Upper lobe of left lung (tissue), 6 donors: ENCODE results near the gene CEP164. TPM values are rescaled to one million over a fixed set of nuclear protein-coding genes. Genes with fewer than 3 reads are reported as not detected.

ENCODE experiments used
- ATAC-seq, 2 donors: fragments of 200-7000 bp; cut with Tn5 transposase; one replicate each; pipeline ENCODE4 v1.9.1; 2022; ENCODE audit warnings: mild to moderate bottlenecking in 2 of 2, moderate library complexity in 2 of 2; ENCODE audit not compliant: low FRiP score in 2 of 2
- DNase-seq, 2 donors: peaks; one replicate each; pipeline ENCODE4 v3.0.0-alpha.2; 2019 to 2020
- H3K27ac ChIP-seq, 4 donors: fragments of 200-600 bp; sonication (generic); one replicate each; pipeline ENCODE4 v1.5.1; 2016 to 2019
- H3K27me3 ChIP-seq, 4 donors: fragments of 200-600 bp; sonication (generic); one replicate each; pipeline ENCODE4 v1.5.1; 2017 to 2019
- H3K36me3 ChIP-seq, 4 donors: fragments of 200-600 bp; sonication (generic); one replicate each; pipeline ENCODE4 v1.5.1; 2016 to 2019
- H3K4me1 ChIP-seq, 4 donors: fragments of 200-600 bp; sonication (generic); one replicate each; pipeline ENCODE4 v1.5.1; 2018 to 2019
- H3K4me3 ChIP-seq, 4 donors: fragments of 200-600 bp; sonication (generic); one replicate each; pipeline ENCODE4 v1.5.1; 2017 to 2019; ENCODE audit warnings: mild to moderate bottlenecking in 2 of 4, moderate library complexity in 1 of 4
- H3K9me3 ChIP-seq, 4 donors: fragments of 200-600 bp; sonication (generic); one replicate each; pipeline ENCODE4 v1.5.1; 2018 to 2019
- CTCF ChIP-seq, 6 experiments: fragments of 450-650 bp in 4 of 6; fragments of 200-600 bp in 2 of 6; sonication (generic) in 2 of 6; IDR thresholded peaks; one replicate each; pipeline ENCODE4 v1.5.1; 2016 to 2019; ENCODE audit warnings: antibody characterized with exemption in 6 of 6
- EP300 ChIP-seq, 4 donors: sonication (generic); formaldehyde crosslinking; IDR thresholded peaks; one replicate each; pipeline ENCODE4 v1.5.1; 2017; ENCODE audit warnings: antibody characterized with exemption in 4 of 4, control low read depth in 2 of 4
- POLR2A ChIP-seq, 4 donors: fragments of 450-650 bp; IDR thresholded peaks; one replicate each; pipeline ENCODE4 v1.5.1; 2016 to 2017; ENCODE audit warnings: antibody characterized with exemption in 4 of 4, mild to moderate bottlenecking in 2 of 4
- POLR2AphosphoS5 ChIP-seq, 2 donors: sonication (generic); formaldehyde crosslinking; IDR thresholded peaks; one replicate each; pipeline ENCODE4 v1.5.1; 2017; ENCODE audit warnings: antibody characterized with exemption in 2 of 2
- WGBS, 2 donors: methylation state at CpG; one replicate each; pipeline ENCODE4 v1.1.5; 2017 to 2018; 5-methylcytosine and 5-hydroxymethylcytosine counted together
- total RNA-seq, 6 donors: library from RNA; depleted of rRNA in 4 of 6; stranded (reverse); fragments of >200 nt in 4 of 6; gene quantifications; one replicate each; pipeline versions ENCODE4 v1.1.0 to v1.2.1, GENCODE V29; 2016 to 2021
- donor health status: DM: no; HTN: no; CAD: no; lungs with moderate emphysema.
- donor health status: DM: no; HTN: yes; CAD: no; lungs with severe emphysema.

The CEP164 gene
- total RNA-seq, 6 donors from 2014 or later: 16.1 to 73.3 (median 27.9) TPM

DNA sequence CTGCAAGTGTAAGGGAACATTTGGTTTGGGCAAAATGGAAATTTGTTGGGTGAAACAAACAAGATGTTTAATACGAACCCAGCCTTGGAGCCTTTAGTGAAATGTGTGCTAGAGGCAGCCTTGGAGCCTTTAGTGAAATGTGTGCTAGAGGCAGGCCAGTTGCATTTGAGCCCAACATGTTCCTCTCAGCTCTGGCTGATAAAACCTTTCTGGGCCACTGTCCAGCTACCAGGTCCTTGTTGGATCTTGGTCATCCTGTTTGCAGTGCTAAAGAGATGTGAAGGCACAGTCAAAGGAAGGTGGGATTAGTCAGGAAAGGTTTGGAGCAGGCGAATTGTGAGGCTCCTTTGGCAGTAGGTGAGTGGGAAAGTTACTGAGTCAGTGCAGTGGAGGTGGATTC is 48.9 kb downstream of the CEP164 start:
- 98 to 100% methylated on average over 2 of the region's 2 CpGs for WGBS, 2 donors
- H3K27me3 ChIP-seq: no peaks in the 10 kb centered on the region
- TF ChIP-seq EP300 (IDR thresholded peaks at IDR 0.05) (no peak), POLR2A (IDR thresholded peaks at IDR 0.05) (no peak), CTCF (IDR thresholded peaks at IDR 0.05) (no peak), POLR2AphosphoS5 (IDR thresholded peaks at IDR 0.05) (no peak)
- H3K4me1 ChIP-seq: peaks cover 0 to 4% (median 0%) of the 10 kb centered on the region in 4 donors
- H3K4me3 ChIP-seq: no peak overlapping the region
- no peak overlapping the region for H3K27ac ChIP-seq
- peaks cover 7 to 80% (median 51%) of the 10 kb centered on the region in 4 donors for H3K36me3 ChIP-seq
- no peak for DNase-seq
- H3K9me3 ChIP-seq: no peaks in the 10 kb centered on the region
- ATAC-seq: no peak

GRCh38 chr11:117378976-117379865 is 51.6 kb downstream of the CEP164 start:
- Histone ChIP-seq H3K4me3 (no peak overlapping the region), H3K27me3 (no peaks in the 10 kb centered on the region), H3K4me1 (peaks cover 0 to 4% (median 0%) of the 10 kb centered on the region in 4 donors), H3K36me3 (peaks cover 7 to 82% (median 50%) of the 10 kb centered on the region in 4 donors), H3K27ac (peak overlapping the region in 1 of 4 donors; percentile 4), H3K9me3 (no peaks in the 10 kb centered on the region)
- TF ChIP-seq POLR2AphosphoS5 (IDR thresholded peaks at IDR 0.05): no peak
- no peak for DNase-seq
- ATAC-seq: no peak
- WGBS, 2 donors: 71 to 80% methylated on average over 12 of the region's 12 CpGs

DNA sequence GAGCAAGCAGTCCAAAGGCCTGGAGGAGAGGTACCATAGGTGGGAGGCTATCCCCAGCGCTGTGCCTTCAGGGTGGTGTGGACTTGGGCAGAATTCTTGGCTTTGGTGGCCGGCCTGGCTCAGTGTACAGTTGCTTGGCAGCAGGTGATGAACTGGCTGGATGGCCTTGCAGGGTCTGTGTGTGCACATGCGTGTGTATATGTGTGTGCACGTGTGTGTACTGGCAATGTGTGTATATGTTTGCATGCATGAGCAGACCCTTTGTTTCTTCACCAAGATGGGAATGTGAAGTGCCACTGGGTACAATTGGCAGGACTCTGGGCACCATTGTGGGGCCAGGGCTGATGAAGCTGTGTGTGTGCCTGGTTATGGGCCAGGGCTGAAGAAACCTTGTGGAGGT is 53.0 kb downstream of the CEP164 start:
- TF ChIP-seq POLR2AphosphoS5 (IDR thresholded peaks at IDR 0.05): no peak
- no peak for TF ChIP-seq EP300 (IDR thresholded peaks at IDR 0.05)
- TF ChIP-seq CTCF (IDR thresholded peaks at IDR 0.05): no peak
- no peak for TF ChIP-seq POLR2A (IDR thresholded peaks at IDR 0.05)
- H3K36me3 ChIP-seq: peaks cover 7 to 81% (median 46%) of the 10 kb centered on the region in 4 donors

GRCh38 chr11:117381481-117382387 is 54.1 kb downstream of the CEP164 start:
- 93 to 94% methylated on average over 2 to 8 of the region's 9 CpGs for WGBS, 2 donors
- no peak for ATAC-seq
- DNase-seq: no peak
- no peak overlapping the region for H3K27ac ChIP-seq
- TF ChIP-seq POLR2AphosphoS5 (IDR thresholded peaks at IDR 0.05) (no peak), POLR2A (IDR thresholded peaks at IDR 0.05) (no peak), CTCF (IDR thresholded peaks at IDR 0.05) (no peak), EP300 (IDR thresholded peaks at IDR 0.05) (no peak)
- H3K4me1 ChIP-seq: peaks cover 0 to 4% (median 0%) of the 10 kb centered on the region in 4 donors
- no peaks in the 10 kb centered on the region for H3K9me3 ChIP-seq
- peaks cover 4 to 81% (median 45%) of the 10 kb centered on the region in 4 donors for H3K36me3 ChIP-seq
- no peak overlapping the region for H3K4me3 ChIP-seq
- no peaks in the 10 kb centered on the region for H3K27me3 ChIP-seq

More for the DNA sequence above, 53.0 kb downstream of the CEP164 start:
- no peaks in the 10 kb centered on the region for H3K27me3 ChIP-seq
- no peaks in the 10 kb centered on the region for H3K9me3 ChIP-seq
- WGBS, 2 donors: 92 to 100% methylated on average over 3 to 4 of the region's 4 CpGs
- no peak overlapping the region for H3K4me3 ChIP-seq
- H3K27ac ChIP-seq: no peak overlapping the region
- peaks cover 0 to 4% (median 0%) of the 10 kb centered on the region in 4 donors for H3K4me1 ChIP-seq
- ATAC-seq: no peak
- DNase-seq: no peak

DNA sequence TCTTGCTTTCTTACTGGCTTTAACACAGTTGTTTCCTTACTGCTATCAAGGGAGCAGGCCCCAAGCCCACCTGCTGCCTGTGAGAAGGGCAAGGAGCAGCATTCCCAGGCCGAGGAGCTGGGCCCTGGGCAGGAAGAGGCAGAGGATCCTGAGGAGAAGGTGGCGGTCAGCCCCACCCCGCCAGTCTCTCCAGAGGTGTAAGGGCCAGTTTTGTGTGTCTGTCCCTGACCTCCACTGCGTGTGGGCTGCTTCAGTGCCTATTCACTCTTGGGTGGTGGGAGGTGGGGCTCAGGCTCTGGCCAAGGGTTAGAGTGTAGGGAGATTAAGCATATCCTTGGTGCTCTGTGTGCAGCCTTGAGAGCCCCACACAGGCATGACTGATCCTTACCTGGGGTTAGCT is 55.1 kb downstream of the CEP164 start:
- Histone ChIP-seq H3K4me3 (no peak overlapping the region), H3K36me3 (peaks cover 11 to 84% (median 50%) of the 10 kb centered on the region in 4 donors), H3K27me3 (no peaks in the 10 kb centered on the region), H3K9me3 (no peaks in the 10 kb centered on the region), H3K4me1 (peaks cover 0 to 4% (median 0%) of the 10 kb centered on the region in 4 donors), H3K27ac (no peak overlapping the region)
- TF ChIP-seq CTCF (IDR thresholded peaks at IDR 0.05): no peak
- no peak for TF ChIP-seq POLR2AphosphoS5 (IDR thresholded peaks at IDR 0.05)
- no peak for TF ChIP-seq EP300 (IDR thresholded peaks at IDR 0.05)
- TF ChIP-seq POLR2A (IDR thresholded peaks at IDR 0.05): no peak
- DNase-seq: no peak
- ATAC-seq: no peak
- 93 to 100% methylated on average over 3 to 4 of the region's 4 CpGs for WGBS, 2 donors
